ENCODE measurements around the gene LLGL2.

Gene LLGL2

GRCh38 chr17:75551266-75551665 is 25.8 kb downstream of the LLGL2 start:
- H3K27ac Mint-ChIP-seq, result no peak overlapping the region
- H3K4me1 Mint-ChIP-seq (ENCODE audit: low read depth), result no peaks in the 10 kb centered on the region
- no peaks in the 10 kb centered on the region for H3K9me3 Mint-ChIP-seq
- no peak overlapping the region for H3K4me3 Mint-ChIP-seq
- no peaks in the 10 kb centered on the region for H3K36me3 Mint-ChIP-seq (ENCODE audit: low read depth)
- intact Hi-C loops (cut with micrococcal nuclease), result no loop called here
- peaks cover 3% of the 10 kb centered on the region for H3K27me3 Mint-ChIP-seq

- H3K36me3 Mint-ChIP-seq (ENCODE audit: low read depth), result no peaks in the 10 kb centered on the region
- H3K27me3 Mint-ChIP-seq, result peaks cover under 1% of the 10 kb centered on the region
- no peaks in the 10 kb centered on the region for H3K9me3 Mint-ChIP-seq
- no peak overlapping the region for H3K4me3 Mint-ChIP-seq
- intact Hi-C loops (cut with micrococcal nuclease), result no loop called here
- H3K4me1 Mint-ChIP-seq (ENCODE audit: low read depth), result no peaks in the 10 kb centered on the region
- no peak overlapping the region for H3K27ac Mint-ChIP-seq
Observed at GRCh38 chr17:75552425-75553294, 27.2 kb downstream of the LLGL2 start.

- intact Hi-C loops (cut with micrococcal nuclease), result no loop called here
- no peaks in the 10 kb centered on the region for H3K36me3 Mint-ChIP-seq (ENCODE audit: low read depth)
- no peaks in the 10 kb centered on the region for H3K27me3 Mint-ChIP-seq
- no peak overlapping the region for H3K27ac Mint-ChIP-seq
- no peaks in the 10 kb centered on the region for H3K9me3 Mint-ChIP-seq
- H3K4me3 Mint-ChIP-seq, result no peak overlapping the region
- no peaks in the 10 kb centered on the region for H3K4me1 Mint-ChIP-seq (ENCODE audit: low read depth)
Observed at GRCh38 chr17:75553295-75554110, 28.0 kb downstream of the LLGL2 start.

- H3K27ac Mint-ChIP-seq, result no peak overlapping the region
- no peaks in the 10 kb centered on the region for H3K27me3 Mint-ChIP-seq
- no peaks in the 10 kb centered on the region for H3K36me3 Mint-ChIP-seq (ENCODE audit: low read depth)
- no peak overlapping the region for H3K4me3 Mint-ChIP-seq
- intact Hi-C loops (cut with micrococcal nuclease), result no loop called here
- H3K4me1 Mint-ChIP-seq (ENCODE audit: low read depth), result no peaks in the 10 kb centered on the region
- H3K9me3 Mint-ChIP-seq, result no peaks in the 10 kb centered on the region
Observed at GRCh38 chr17:75555679-75556153, 30.2 kb downstream of the LLGL2 start.

- Mint-ChIP-seq H3K36me3 (ENCODE audit: low read depth) (no peaks in the 10 kb centered on the region), H3K4me1 (ENCODE audit: low read depth) (no peaks in the 10 kb centered on the region), H3K9me3 (no peaks in the 10 kb centered on the region), H3K27ac (no peak overlapping the region), H3K4me3 (no peak overlapping the region), H3K27me3 (no peaks in the 10 kb centered on the region)
- intact Hi-C loops (cut with micrococcal nuclease), result no loop called here
Observed at GRCh38 chr17:75557075-75557851, 31.8 kb downstream of the LLGL2 start.

GRCh38 chr17:75557852-75558665 is 32.6 kb downstream of the LLGL2 start:
- no peaks in the 10 kb centered on the region for H3K9me3 Mint-ChIP-seq
- H3K27ac Mint-ChIP-seq, result no peak overlapping the region
- H3K27me3 Mint-ChIP-seq, result no peaks in the 10 kb centered on the region
- peaks cover under 1% of the 10 kb centered on the region for H3K36me3 Mint-ChIP-seq (ENCODE audit: low read depth)
- no peaks in the 10 kb centered on the region for H3K4me1 Mint-ChIP-seq (ENCODE audit: low read depth)
- intact Hi-C loops (cut with micrococcal nuclease), result no loop called here
- no peak overlapping the region for H3K4me3 Mint-ChIP-seq

- Mint-ChIP-seq H3K36me3 (ENCODE audit: low read depth) (peaks cover 5% of the 10 kb centered on the region), H3K27ac (no peak overlapping the region)
Observed at GRCh38 chr17:75558666-75559530, 33.4 kb downstream of the LLGL2 start.

GRCh38 chr17:75559958-75560533 is 34.5 kb downstream of the LLGL2 start:
- Mint-ChIP-seq H3K4me3 (no peak overlapping the region), H3K27ac (no peak overlapping the region), H3K4me1 (ENCODE audit: low read depth) (no peaks in the 10 kb centered on the region), H3K9me3 (no peaks in the 10 kb centered on the region), H3K27me3 (no peaks in the 10 kb centered on the region), H3K36me3 (ENCODE audit: low read depth) (peaks cover 5% of the 10 kb centered on the region)
- intact Hi-C loops (cut with micrococcal nuclease), result no loop called here

More at GRCh38 chr17:75558666-75559530, 33.4 kb downstream of the LLGL2 start:
- Mint-ChIP-seq H3K9me3 (no peaks in the 10 kb centered on the region), H3K27me3 (no peaks in the 10 kb centered on the region), H3K4me3 (no peak overlapping the region), H3K4me1 (ENCODE audit: low read depth) (no peaks in the 10 kb centered on the region)
- intact Hi-C loops (cut with micrococcal nuclease), result no loop called here

GRCh38 chr17:75561927-75562603 is 36.6 kb downstream of the LLGL2 start:
- intact Hi-C loops (cut with micrococcal nuclease), result no loop called here
- Mint-ChIP-seq H3K4me3 (no peak overlapping the region), H3K27ac (no peak overlapping the region), H3K4me1 (ENCODE audit: low read depth) (peaks cover 6% of the 10 kb centered on the region), H3K27me3 (no peaks in the 10 kb centered on the region), H3K9me3 (no peaks in the 10 kb centered on the region), H3K36me3 (ENCODE audit: low read depth) (peaks cover 5% of the 10 kb centered on the region)

- no peaks in the 10 kb centered on the region for H3K27me3 Mint-ChIP-seq
- H3K9me3 Mint-ChIP-seq, result no peaks in the 10 kb centered on the region
- H3K27ac Mint-ChIP-seq, result no peak overlapping the region
- no peak overlapping the region for H3K4me3 Mint-ChIP-seq
- intact Hi-C loops (cut with micrococcal nuclease), result no loop called here
- peaks cover 7% of the 10 kb centered on the region for H3K4me1 Mint-ChIP-seq (ENCODE audit: low read depth)
- peaks cover 5% of the 10 kb centered on the region for H3K36me3 Mint-ChIP-seq (ENCODE audit: low read depth)
Observed at GRCh38 chr17:75563063-75563758, 37.7 kb downstream of the LLGL2 start.

GRCh38 chr17:75564195-75564594 is 38.7 kb downstream of the LLGL2 start:
- intact Hi-C loops (cut with micrococcal nuclease), result no loop called here
- peaks cover 7% of the 10 kb centered on the region for H3K4me1 Mint-ChIP-seq (ENCODE audit: low read depth)
- peaks cover 5% of the 10 kb centered on the region for H3K36me3 Mint-ChIP-seq (ENCODE audit: low read depth)
- no peaks in the 10 kb centered on the region for H3K9me3 Mint-ChIP-seq
- no peak overlapping the region for H3K27ac Mint-ChIP-seq
- H3K27me3 Mint-ChIP-seq, result no peaks in the 10 kb centered on the region
- no peak overlapping the region for H3K4me3 Mint-ChIP-seq

Measured in dendritic cell treated with granulocyte-macrophage colony-stimulating factor and Interleukin-4, amounts not matched to agents 40 ng/mL and 50 ng/mL, for 4 days (primary cell).